HG03378 (cell line): ENCODE data around the gene DAP.

ENCODE experiments used
- ATAC-seq: cut with Tn5 transposase; IDR thresholded peaks from one replicate; pipeline ENCODE4 v1.9.1; 2021; ENCODE audit warnings: mild to moderate bottlenecking, moderate library complexity; ENCODE audit not compliant: unreplicated experiment

The DAP gene

GRCh38 chr5:10761933-10762775, 1.1 kb upstream of the DAP start:
- no peak for ATAC-seq

GRCh38 chr5:10760921-10761184, 181 bp downstream of the DAP start:
- no peak for ATAC-seq

GRCh38 chr5:10760096-10760920, 726 bp downstream of the DAP start:
- ATAC-seq: peak; percentile 19

GRCh38 chr5:10759111-10759510, 1.9 kb downstream of the DAP start:
- no peak for ATAC-seq

DNA sequence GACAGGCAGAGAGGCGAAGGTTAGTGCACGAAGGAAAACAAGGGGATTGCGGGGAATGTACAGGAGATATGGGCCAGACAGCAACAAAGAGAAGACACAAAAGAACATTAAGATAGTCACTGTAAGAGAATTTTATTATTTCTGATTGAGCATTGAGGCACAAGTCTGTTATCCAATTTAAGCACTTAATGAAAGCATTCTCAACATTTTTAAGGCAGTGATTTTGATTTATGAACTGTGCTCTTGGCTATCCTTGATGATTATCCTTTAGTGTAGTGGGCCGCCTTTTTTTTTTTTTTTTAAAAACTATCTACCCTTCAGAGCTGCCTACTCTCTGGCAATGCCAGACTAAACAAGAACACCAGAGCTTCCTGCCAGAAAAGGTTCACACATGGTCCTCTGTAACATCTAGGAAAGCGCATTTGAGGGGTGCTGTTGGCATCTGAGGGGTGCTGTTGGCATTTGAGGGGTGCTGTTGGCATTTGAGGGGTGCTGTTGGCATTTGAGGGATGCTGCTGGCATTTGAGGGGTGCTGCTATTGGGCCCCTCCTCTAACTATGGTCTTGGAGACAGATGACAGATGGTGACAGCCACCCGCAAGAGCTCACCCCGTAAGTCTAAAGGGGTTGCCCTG, 3.0 kb downstream of the DAP start:
- no peak for ATAC-seq

DNA sequence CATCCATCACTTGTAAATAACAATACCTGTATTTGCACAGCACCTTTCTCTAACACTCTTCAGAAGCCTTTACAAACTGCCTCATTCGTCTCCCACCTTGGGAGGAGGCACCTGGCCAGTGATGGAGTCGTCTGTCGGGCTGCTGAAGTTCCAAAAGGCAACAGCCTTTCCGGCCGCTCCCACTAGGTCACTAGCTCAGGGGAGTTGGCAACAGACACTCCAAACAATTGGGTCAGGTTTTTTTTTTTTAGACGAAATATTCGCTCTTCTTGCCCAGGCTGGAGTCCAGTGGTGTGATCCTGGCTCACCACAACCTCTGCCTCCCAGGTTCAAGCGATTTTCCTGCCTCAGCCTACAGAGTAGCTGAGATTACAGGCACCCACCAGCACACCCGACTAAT, 4.0 kb downstream of the DAP start:
- no peak for ATAC-seq

- ATAC-seq: peak; percentile 51
Observed at GRCh38 chr5:10756549-10756948, 4.5 kb downstream of the DAP start.

GRCh38 chr5:10753178-10753577, 7.9 kb downstream of the DAP start:
- ATAC-seq: no peak

DNA sequence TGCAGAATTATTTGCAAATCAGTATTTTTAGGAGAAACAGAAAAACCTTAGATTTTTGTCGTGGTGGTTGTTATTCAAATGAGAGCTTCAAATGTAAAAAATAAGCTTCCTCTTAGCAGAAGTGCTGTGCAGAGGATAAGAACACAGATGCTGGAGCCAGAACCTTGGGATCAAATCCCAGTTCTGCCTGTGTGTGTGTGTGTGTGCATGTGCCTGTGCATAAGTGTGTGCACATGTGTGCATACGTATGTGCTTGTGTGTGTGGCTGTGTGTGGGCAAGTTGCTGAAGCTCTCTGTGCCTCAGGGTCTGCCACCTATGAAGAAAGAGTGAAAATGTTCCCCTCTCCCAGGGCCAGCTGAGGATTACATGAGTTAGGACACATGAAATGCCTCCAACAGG, 8.6 kb downstream of the DAP start:
- ATAC-seq: no peak

GRCh38 chr5:10750909-10751308, 10.1 kb downstream of the DAP start:
- ATAC-seq: no peak

DNA sequence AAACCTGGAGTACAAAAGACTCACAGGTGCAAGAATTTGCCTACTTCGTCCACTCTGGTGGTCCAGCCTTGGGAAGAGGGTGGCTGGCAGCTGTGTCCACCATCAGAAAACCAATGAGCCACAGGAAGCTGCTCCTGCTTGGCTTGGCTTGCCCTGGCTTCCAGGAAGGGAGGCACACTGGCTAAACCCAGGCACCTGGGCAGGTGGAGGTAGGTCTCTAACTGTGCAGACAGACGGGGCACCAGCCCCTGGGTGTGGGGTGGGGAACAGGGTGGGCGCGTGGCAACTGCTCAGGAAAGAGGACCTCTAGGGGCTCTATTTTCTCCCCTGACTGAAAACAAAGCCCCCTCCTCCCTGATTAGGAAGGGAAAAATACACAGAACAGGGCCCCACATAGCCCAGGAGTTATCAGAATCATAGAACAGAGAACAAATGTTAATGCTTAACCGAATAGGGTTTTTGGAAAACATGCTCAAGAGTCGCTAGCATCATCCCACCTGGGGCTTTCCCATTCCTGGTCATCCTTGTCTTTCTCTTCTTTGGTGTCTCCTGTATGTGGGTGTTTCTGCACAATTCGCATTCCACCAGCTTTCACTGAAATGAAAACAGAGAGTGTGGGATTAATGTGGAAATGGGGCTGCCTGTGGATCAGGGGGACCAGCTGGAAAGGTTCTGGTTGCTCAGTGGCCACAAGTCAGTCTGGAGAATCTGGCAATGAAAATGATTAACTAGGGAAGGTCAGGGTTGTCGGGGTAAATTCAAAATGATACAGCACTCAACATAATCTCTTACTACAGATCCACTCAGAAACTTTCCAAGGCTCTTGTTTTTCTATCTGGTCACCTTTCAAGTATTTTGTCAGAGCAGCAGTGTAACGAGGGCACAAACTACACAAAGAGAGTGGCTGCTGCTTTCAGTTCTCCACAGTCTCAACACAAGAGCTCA, 13.1 kb downstream of the DAP start:
- ATAC-seq: no peak

- no peak for ATAC-seq
Observed at GRCh38 chr5:10746711-10747110, 14.3 kb downstream of the DAP start.

GRCh38 chr5:10745133-10745532, 15.9 kb downstream of the DAP start:
- no peak for ATAC-seq

DNA sequence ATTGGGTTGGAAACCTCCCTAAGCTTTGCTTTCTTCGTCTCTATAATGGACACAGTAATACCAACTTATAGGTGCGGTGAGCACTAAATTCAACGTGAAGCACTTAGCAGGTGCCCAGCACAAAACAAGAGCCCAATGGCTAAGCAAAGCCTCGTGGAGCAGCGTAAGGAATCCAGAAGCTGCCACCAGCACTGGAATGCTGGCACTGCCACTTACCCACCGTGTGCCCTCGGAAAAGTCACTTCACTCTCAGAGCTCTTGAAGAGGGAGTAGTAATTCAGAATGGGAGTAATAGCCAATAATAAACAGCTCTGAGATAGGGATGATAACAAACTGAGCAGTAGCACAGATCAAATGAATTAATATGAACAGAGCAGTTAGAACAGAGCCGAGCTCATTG, 16.4 kb downstream of the DAP start:
- no peak for ATAC-seq

DNA sequence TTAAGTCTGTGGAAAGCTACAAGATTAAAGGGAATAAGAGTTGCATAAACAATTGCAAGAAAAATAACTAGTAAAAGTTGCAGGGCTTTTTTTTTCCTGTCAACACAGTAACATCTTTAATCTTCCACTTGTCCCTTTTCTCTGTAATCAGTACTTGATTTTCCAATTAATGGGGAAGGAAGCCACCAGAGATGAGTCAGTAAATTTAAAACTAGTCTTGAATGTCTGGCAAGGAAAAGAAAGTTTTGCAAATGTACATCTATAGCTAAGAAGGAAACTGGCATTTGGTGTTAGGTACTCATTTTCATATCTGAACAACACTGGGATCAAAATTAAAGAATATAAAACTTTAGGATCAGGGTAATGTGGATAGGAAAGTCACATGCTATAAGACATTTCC, 17.1 kb downstream of the DAP start:
- no peak for ATAC-seq

DNA sequence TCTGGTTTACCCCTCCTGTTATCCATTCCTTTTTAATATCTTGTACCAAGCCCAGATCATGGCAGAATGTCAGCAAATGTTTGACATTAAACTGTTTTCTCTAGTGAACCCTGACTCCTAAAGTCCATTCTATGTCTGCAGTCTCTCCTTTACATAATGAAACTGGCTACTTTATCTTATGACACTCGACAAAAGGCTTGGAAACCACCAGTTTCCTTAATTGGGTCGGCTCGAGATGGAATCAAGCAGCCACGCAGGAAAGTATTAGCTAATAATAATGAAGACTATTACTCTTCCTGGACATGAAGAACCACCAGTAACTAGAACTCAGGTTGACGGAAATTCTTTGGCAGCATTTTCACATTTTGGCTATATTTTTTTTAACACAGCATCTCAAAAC, 17.5 kb downstream of the DAP start:
- no peak for ATAC-seq

DNA sequence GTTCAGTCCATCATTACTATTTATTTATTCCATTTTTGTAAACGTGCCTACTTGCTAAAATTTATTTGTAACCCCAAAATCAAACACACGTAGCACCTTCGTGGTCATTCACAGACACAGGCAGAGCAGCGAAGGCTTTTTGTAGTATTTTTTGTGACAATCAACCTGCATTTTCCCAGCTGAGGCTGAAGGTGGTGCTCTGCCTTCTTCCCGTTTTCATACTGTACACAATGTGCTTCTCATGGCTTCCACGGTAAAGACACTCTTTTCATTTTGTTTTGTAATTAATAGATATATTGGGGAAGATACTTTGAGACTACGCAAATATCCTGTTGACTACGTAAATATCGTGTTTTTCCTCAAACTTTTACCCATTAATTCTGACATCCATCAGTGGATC, 19.4 kb downstream of the DAP start:
- ATAC-seq: no peak

- ATAC-seq: no peak
Observed at GRCh38 chr5:10740384-10740783, 20.6 kb downstream of the DAP start.

GRCh38 chr5:10737880-10738279, 23.2 kb downstream of the DAP start:
- no peak for ATAC-seq

DNA sequence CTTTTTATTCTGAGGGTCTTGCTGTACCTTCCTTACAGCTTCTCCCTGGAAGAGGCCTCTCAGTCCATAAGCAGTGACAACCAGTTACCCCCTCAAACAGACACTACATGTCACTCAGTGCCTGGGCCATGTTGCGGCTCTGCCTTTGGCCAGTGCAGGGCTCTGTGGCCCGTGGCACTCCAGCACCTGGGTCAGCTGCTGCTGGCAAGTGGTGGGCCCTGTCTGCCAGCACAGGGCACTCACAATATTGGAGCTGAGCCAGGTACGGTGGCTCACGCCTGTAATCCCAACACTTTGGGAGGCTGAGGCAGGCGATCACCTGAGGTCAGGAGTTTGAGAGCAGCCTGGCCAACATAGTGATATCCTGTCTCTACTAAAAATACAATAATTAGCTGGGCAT, 24.2 kb downstream of the DAP start:
- ATAC-seq: no peak

GRCh38 chr5:10736354-10736753, 24.7 kb downstream of the DAP start:
- ATAC-seq: no peak
